Uterus (tissue), 2 donors: ENCODE results near the gene CLIC3.

Experiments
- CTCF ChIP-seq, 4 experiments: fragments of 200-600 bp in 2 of 4; fragments of 450-650 bp in 2 of 4; sonication (generic) in 2 of 4; IDR thresholded peaks; one replicate each; pipeline ENCODE4 v1.5.1; 2016 to 2019; ENCODE audit warnings: antibody characterized with exemption in 4 of 4, mild to moderate bottlenecking in 2 of 4, moderate library complexity in 1 of 4
- POLR2A ChIP-seq, 2 donors: fragments of 450-650 bp; IDR thresholded peaks; one replicate each; pipeline ENCODE4 v1.6.1; 2016; ENCODE audit warnings: antibody characterized with exemption in 2 of 2, mild to moderate bottlenecking in 1 of 2, moderate library complexity in 1 of 2

- TF ChIP-seq CTCF (IDR thresholded peaks at IDR 0.05), result no peak
- no peak for TF ChIP-seq POLR2A (IDR thresholded peaks at IDR 0.05)
Observed at GRCh38 chr9:136957901-136958300, 38.5 kb downstream of the CLIC3 start.
